ENCODE results near the gene PEDS1. TPM values are rescaled to one million over a fixed set of nuclear protein-coding genes. Genes with fewer than 3 reads are reported as not detected.

The PEDS1 gene
- total RNA-seq, 1 experiment from 2014 or later, result 37.5 TPM

GRCh38 chr20:50151034-50151743 lies 2.3 kb downstream of the PEDS1 start:
- H3K36me3 Mint-ChIP-seq (ENCODE audit: insufficient read depth, unreplicated experiment), result peaks cover 57% of the 10 kb centered on the region
- no peaks in the 10 kb centered on the region for H3K9me3 Mint-ChIP-seq (ENCODE audit: low read depth, unreplicated experiment)
- CTCF ChIA-PET, result interaction anchor here (1.0 to 6.6 kb wide), 5 partner anchors 12 to 65 kb away, joined by 3 to 33 read pairs (median 17); no protein-coding TSS in a partner anchor
- intact Hi-C loops (cut with micrococcal nuclease; ENCODE audit: unreplicated experiment), result no loop called here
- H3K4me3 Mint-ChIP-seq (ENCODE audit: low read depth, unreplicated experiment), result peak overlapping the region; percentile 78
- peak; percentile 79 for DNase-seq
- no TSS peak for BruUV-seq (replicated peaks)
- peak overlapping the region; percentile 83 for H3K27ac Mint-ChIP-seq (ENCODE audit: unreplicated experiment)
- H3K4me1 Mint-ChIP-seq (ENCODE audit: low read depth, unreplicated experiment), result peaks cover 60% of the 10 kb centered on the region
- TF ChIP-seq CTCF (IDR thresholded peaks at IDR 0.05; ENCODE audit: unreplicated experiment), result no peak
- H3K27me3 Mint-ChIP-seq (ENCODE audit: unreplicated experiment), result no peaks in the 10 kb centered on the region

- Mint-ChIP-seq H3K4me3 (ENCODE audit: low read depth, unreplicated experiment) (no peak overlapping the region), H3K27ac (ENCODE audit: unreplicated experiment) (peak overlapping the region; percentile 2), H3K36me3 (ENCODE audit: insufficient read depth, unreplicated experiment) (peaks cover 62% of the 10 kb centered on the region), H3K27me3 (ENCODE audit: unreplicated experiment) (no peaks in the 10 kb centered on the region), H3K9me3 (ENCODE audit: low read depth, unreplicated experiment) (no peaks in the 10 kb centered on the region), H3K4me1 (ENCODE audit: low read depth, unreplicated experiment) (peaks cover 66% of the 10 kb centered on the region)
- BruUV-seq (replicated peaks), result no TSS peak
- intact Hi-C loops (cut with micrococcal nuclease; ENCODE audit: unreplicated experiment), result no loop called here
- TF ChIP-seq CTCF (IDR thresholded peaks at IDR 0.05; ENCODE audit: unreplicated experiment), result no peak
- no peak for DNase-seq
- CTCF ChIA-PET, result interaction anchor here (1.1 to 6.6 kb wide), 3 partner anchors 10 to 29 kb away, joined by 3 to 33 read pairs (median 4); no protein-coding TSS in a partner anchor
Observed at GRCh38 chr20:50149481-50150254, 3.9 kb downstream of the PEDS1 start.

- intact Hi-C loops (cut with micrococcal nuclease; ENCODE audit: unreplicated experiment), result no loop called here
- Mint-ChIP-seq H3K4me3 (ENCODE audit: low read depth, unreplicated experiment) (peak overlapping the region; percentile 6), H3K4me1 (ENCODE audit: low read depth, unreplicated experiment) (peaks cover 71% of the 10 kb centered on the region)
Observed at GRCh38 chr20:50146732-50147662, 6.5 kb downstream of the PEDS1 start.

More at GRCh38 chr20:50146732-50147662, 6.5 kb downstream of the PEDS1 start:
- TF ChIP-seq CTCF (IDR thresholded peaks at IDR 0.05; ENCODE audit: unreplicated experiment), result no peak
- Mint-ChIP-seq H3K9me3 (ENCODE audit: low read depth, unreplicated experiment) (no peaks in the 10 kb centered on the region), H3K27ac (ENCODE audit: unreplicated experiment) (peak overlapping the region; percentile 63), H3K27me3 (ENCODE audit: unreplicated experiment) (no peaks in the 10 kb centered on the region), H3K36me3 (ENCODE audit: insufficient read depth, unreplicated experiment) (peaks cover 54% of the 10 kb centered on the region)
- CTCF ChIA-PET, result interaction anchor here (0.5 to 1.4 kb wide), 3 partner anchors 8 to 40 kb away, joined by 3 to 9 read pairs (median 5); no protein-coding TSS in a partner anchor
- DNase-seq, result peak; percentile 77
- BruUV-seq (replicated peaks), result no TSS peak
